ENCODE measurements around the gene METTL14.

DNA sequence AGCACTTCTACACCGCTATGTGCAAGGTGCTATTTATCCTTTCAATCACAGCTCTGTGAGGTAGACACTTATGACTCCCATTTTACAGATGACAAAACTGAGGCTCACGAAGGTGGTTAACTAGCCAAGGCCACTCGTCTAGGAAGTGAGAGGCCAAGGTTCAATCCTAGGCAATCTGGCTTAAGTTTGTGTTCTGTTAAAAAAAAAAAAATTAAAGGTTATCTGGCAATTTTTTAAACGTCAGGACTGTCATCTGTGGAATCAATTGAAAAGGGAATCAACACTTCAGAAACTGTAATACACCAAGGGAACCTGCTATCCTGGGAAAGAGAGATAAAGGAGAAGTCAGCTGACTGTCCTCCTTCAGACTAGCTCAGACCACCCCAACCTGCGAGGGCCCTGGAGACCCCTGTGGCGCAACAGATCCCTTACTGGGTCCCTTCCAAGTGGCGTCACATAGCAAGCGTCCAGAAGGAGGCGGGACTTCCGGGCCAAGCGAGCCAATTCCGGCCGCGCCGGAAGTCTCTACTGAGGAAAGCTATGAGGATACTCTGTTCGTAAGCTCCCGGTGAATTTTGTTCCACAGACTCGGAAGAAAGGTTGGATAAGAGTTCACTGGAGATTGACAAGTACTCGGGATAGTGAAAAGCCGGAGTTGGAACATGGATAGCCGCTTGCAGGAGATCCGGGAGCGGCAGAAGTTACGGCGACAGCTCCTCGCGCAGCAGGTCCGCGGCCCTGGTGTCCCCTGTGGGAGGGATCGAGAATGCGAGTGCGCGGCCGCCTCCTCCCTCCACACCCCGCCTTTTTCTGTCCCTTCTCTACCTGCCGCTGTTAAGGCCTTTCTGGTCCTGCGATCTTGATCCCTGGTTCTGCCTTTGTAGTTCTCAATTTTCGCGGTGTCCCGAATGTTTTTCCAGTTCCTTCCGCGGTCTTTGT lies at the start of gene METTL14:
- TF ChIP-seq, protein P1, sequence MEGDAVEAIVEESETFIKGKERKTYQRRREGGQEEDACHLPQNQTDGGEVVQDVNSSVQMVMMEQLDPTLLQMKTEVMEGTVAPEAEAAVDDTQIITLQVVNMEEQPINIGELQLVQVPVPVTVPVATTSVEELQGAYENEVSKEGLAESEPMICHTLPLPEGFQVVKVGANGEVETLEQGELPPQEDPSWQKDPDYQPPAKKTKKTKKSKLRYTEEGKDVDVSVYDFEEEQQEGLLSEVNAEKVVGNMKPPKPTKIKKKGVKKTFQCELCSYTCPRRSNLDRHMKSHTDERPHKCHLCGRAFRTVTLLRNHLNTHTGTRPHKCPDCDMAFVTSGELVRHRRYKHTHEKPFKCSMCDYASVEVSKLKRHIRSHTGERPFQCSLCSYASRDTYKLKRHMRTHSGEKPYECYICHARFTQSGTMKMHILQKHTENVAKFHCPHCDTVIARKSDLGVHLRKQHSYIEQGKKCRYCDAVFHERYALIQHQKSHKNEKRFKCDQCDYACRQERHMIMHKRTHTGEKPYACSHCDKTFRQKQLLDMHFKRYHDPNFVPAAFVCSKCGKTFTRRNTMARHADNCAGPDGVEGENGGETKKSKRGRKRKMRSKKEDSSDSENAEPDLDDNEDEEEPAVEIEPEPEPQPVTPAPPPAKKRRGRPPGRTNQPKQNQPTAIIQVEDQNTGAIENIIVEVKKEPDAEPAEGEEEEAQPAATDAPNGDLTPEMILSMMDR (conservative IDR thresholded peaks at IDR 0.05; ENCODE audit: low read length): no peak
- no peak for TF ChIP-seq EZH2phosphoT487 (IDR thresholded peaks at IDR 0.05; ENCODE audit: borderline replicate concordance)
